CD4-positive, alpha-beta T cell treated with Interleukin-12 subunit alpha and Interleukin-12 subunit beta, for 1 hour (primary cell): ENCODE data around the gene ZPLD1.

ENCODE experiments used
- DNase-seq: peaks from one replicate; pipeline ENCODE4 v3.0.0-alpha.2; 2020

The ZPLD1 gene

DNA sequence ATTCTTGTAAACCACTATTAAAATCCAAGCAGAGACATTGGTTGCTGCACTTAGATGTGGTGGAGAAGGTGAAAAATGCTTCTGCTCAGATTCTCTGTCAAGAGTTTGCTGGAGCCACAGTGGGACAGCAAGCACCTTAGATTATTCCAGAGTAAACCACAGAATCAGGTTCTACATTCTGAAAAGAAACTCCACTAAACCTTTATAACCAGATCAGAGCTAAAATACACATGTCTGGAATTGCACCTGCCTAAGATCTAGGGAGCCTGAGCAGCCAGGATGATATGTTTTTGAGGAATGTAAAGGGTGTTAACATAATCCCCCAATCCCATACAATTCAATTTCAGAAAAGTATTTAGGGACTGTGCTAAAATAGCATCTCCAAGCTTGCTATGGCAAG, at the start of gene ZPLD1:
Gene ZPLD1 (plus strand): TSS at position 301 of the 400 bp plus-strand sequence. CDS start 3,473 bp downstream, outside the sequence.
- DNase-seq, result no peak

DNA sequence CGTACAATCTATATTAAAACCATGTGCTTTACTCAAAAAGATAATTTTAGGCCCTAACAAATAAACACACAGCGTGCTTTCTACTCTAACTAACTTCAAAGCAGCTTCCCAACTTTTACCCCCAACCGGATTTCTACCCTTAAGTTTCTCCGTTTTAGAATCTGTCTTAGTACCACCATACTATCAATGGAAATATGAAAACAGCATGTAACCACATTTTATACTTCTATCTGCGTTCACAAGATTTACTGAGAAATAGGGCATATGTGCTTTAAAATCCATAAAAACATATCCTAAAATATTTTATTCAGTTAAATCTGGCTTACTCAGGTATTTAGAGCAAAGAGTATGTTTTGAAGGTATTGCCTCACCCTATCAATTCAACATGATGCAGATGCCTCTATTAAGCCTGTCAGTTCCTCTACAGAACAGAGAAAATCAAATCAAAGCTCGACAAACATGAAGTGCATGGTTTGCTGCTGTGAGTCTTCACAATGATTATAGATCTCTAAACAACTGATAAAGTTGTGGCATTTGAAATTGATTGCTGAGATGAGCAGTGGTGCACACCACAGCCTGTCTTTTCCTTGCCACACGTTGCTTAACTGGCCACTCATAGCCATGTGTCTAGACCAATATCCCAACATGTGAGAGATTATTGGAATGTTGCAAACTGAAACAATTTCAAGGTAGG, 44.5 kb upstream of the ZPLD1 start:
- DNase-seq, result no peak

- no peak for DNase-seq
Observed at GRCh38 chr3:102390916-102391315, 43.9 kb upstream of the ZPLD1 start.

DNA sequence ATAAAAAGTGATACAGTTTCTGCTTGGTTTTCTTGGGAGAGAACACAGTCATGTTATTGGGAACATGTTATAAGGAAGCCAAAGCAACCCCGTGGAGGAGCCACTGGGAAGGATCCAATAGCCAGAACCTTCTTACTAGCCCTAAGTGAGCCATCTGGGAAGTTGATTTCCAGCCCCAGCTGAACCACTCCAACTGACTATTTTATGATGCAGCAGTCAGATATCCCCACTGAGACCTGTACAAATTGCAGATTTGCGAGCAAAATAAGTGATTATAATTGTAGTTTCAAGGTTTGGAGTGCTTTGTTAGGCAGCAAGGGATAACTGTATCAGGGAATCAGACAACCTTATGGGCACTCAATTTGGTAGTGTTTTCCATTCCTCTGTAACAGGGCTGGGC, 43.3 kb upstream of the ZPLD1 start:
- DNase-seq, result no peak

GRCh38 chr3:102394517-102394916, 40.3 kb upstream of the ZPLD1 start:
- DNase-seq, result no peak

- no peak for DNase-seq
Observed at GRCh38 chr3:102398176-102398575, 36.6 kb upstream of the ZPLD1 start.

- DNase-seq, result no peak
Observed at GRCh38 chr3:102398666-102399065, 36.1 kb upstream of the ZPLD1 start.

DNA sequence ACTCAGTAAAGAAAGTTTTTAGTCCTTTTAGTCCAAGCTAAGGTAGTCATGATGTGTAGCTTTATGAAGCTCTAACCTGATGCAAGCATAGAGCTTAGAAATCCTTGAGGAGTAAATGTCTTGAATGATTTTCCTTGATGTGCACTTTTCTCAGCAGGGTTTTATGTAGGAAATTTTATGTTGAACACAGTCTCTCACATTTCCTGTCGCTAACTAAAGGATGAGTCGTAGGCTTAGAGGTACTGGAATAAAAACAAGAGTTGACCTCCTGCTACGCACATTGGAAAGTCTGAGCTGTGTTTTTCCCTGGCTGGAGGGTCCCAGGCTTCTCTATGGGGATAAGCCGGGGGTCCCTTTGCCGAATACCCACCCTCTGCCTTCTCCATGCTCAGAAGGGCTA, 34.7 kb upstream of the ZPLD1 start:
- DNase-seq, result no peak

DNA sequence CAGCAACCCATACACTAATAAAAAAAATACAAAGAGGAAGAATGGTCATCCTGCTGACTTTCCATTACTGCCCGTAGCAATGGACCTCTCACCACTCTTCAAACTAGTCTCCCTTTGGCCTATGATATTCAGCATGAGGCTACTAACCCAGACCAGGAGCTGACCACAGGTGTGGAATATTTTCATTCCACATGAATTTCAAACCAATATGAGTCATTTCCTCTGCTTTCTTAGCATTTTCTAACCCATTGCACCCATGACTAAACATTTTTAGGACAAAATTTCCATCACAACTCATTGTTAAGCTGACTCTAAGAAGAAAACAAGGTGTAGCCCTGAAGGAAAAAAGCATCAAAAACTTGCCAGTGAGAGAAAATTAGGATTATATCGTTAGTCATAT, 34.0 kb upstream of the ZPLD1 start:
- DNase-seq, result no peak

DNA sequence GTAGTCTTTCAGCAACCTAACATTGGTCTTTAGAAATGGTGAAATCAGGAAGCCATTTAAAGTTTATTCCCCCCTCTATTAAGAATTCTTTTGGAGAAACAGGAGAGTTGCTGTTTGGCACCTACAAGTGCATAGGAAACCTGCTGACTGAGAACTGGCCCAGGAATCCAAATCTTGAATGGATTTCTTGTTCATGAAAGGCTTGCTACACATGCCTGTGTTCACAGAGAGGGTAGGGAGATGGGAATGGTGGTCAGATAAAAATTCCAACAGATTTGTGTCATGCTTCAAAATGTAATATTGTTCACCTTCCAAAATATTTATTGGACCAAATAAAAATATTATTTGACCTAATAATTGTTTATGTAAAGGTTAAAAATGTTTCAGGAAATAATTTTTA, 24.2 kb upstream of the ZPLD1 start:
- DNase-seq, result no peak

DNA sequence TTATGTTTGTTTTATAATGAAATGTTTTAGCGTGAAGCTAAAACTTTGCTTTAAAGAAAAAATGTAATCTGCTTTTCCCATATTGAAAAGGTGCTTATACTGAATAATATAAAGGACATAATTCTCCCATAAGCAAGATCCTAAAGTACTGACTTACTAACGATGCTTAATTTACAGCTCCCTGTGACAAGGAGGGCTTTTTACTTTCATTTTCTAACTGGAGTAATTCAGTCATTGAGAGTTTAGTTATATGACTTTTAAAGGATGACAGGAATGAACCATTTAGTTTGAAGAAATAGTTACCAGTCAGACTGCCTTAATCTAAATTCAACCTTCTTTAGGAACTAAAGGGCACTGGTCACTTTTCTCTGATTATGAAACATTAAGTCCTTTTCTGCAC, 19.3 kb upstream of the ZPLD1 start:
- DNase-seq, result no peak

DNA sequence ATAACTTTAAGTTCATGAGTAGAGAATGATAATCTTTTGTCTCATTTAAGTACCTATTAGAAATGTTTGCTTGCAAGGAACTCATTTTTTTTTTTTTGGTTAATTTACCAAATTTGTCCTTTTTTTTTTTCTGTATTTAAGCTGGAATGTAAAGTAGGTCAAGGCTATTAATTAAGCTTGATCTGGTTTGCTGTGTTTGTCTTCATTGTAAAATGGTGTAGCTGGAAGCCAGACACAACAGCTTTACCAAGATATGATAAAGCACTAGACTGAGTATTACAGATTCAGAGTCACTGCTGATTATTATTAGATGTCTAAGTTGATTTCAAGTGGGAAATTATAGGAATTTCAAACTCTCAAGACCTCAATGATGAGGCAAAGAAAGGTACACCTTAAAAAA, 15.0 kb upstream of the ZPLD1 start:
- DNase-seq, result no peak

DNA sequence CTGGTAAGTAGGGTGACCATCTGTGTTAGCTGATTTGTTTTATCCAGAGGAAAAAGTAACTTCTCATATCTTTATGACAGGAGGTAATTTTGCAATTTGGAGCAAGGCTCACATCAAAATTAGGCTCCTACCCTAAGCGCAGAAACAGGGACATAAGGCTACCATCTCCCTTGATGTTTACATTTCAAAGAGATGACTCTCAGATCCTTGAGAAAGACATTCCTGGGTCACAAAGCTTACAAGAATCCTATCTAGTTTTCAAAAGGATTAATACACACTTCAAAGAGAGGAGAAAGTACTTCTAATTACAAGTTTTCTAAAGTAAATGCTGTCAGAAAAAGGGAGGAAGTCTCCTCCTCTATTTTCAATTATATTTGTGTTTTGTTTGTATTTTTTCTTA, 7.0 kb downstream of the ZPLD1 start:
- no peak for DNase-seq

DNA sequence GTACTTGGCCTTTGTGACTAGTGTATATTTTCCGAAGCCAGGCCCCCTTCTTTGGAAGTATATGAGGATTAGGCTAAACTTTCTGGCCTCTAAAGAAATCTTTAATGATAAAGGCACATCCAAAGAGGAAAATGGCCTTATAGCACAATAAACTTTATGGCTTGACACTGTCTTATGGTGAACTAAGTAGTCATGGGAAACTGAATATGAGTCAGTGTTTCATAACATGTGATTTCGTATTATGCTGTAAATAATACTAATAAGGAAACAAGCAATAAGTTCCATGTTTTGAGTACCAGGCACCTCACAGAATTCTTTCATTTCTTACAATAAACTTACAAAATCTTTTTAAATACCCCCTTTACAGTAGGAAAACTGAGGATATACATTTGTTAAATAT, 8.2 kb downstream of the ZPLD1 start:
- no peak for DNase-seq

DNA sequence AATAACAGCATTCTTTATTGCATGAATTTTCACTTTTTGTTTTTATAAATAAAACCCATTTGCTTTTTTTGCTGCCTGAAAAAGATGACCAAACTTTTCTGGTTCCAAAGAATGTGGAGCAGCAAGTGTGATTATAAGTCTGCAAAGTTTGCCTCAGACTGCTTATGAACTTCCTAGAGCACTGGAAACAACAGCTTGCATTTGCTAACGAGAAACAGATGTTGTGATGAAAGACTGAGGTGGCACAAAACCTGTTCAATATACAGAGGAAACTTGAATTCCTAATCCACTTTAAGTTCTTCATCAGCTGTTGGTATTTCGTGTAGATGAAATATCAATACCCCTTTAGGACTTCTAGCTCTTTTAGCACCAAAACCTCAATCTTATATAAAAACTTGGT, 9.3 kb downstream of the ZPLD1 start:
- no peak for DNase-seq

GRCh38 chr3:102447272-102447671, 12.5 kb downstream of the ZPLD1 start:
- DNase-seq, result no peak

DNA sequence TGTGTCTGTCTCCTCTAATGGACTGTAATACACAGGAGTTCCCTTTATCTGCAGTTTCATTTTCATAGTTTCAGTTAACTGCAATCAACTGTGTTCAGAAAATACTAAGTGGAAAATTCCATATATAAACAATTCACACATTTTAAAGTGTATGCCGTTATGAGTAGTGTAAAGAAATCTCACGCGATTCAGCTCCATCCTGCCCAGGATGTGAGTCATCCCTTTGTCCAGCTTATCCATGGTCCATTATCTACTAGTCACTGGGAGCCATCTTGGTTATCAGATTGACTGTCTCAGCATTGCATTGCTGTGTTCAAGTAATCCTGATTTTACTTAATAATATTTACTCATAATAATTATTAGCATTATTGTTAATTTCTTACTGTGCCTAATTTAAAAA, 14.5 kb downstream of the ZPLD1 start:
- no peak for DNase-seq

DNA sequence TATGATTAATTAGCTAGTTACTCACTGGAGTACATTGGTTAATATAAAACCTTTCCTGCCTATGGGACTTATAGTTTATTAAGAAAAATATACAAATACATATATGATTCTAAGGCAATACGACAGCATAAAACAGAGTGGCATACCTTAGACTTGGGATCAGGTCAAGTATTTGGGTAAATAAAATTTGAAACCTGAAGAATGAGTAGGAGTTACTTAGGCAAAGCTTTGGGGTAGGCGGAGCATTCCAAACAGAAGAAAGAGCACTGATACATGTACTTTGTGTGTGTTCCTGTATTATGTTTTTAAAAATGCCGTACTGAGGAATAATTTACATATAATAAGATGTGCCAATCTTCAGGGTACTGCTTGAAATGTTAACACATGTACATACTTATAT, 15.1 kb downstream of the ZPLD1 start:
- no peak for DNase-seq

- no peak for DNase-seq
Observed at GRCh38 chr3:102450976-102451375, 16.2 kb downstream of the ZPLD1 start.

DNA sequence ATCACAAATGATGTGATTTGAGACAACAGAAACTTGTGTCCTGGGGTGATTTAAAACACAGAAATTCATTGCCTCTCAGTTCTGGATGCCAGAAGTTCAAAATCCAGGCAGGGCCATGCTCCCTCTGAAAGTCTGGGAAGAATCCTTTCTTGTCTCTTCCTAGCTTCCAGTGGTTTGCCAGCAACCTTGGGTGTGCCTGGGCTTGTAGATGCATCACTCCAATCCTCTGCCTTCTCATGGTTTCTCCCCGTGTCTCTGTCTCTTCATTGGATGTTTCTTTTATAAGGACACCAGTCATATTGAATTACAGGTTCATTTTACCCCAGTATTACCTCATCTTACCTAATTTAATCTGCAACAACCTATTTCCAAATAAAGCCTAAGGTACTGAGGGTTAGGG, 16.7 kb downstream of the ZPLD1 start:
- no peak for DNase-seq

GRCh38 chr3:102454181-102454580, 19.4 kb downstream of the ZPLD1 start:
- no peak for DNase-seq

GRCh38 chr3:102457644-102458043, 22.8 kb downstream of the ZPLD1 start:
- DNase-seq, result no peak

GRCh38 chr3:102460579-102460978, 25.8 kb downstream of the ZPLD1 start:
- DNase-seq, result no peak

- DNase-seq, result no peak
Observed at GRCh38 chr3:102464261-102464660, 29.4 kb downstream of the ZPLD1 start.

GRCh38 chr3:102466001-102466400, 31.2 kb downstream of the ZPLD1 start:
- DNase-seq, result no peak

DNA sequence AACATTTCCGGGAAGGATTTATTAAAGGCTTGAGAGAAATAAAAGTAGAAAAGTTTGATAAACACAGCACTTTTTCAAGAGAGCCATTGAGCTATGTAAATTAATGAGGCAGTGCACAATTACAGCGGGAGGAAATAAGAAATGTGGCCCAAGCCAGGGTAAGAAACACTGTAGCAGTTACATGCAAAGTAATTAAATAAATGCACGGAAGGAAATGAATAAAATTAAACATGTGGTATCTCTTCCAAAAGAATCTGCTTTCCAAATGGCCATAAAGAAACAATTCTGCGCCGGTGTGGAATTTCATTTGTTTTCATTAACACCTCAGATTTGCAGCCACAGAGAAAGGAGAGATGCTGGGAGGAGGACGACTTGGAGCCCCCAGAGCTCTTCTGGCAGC, 35.3 kb downstream of the ZPLD1 start:
- no peak for DNase-seq
